NCI-H146 (cell line): Measurements from ENCODE around the gene ITGB2.
A peak's percentile ranks its signal among the peaks of the same experiment; 100 is the strongest.

ENCODE experiments used
- DNase-seq: peaks from one replicate; lab custom pipeline; 2025; lab: John Stamatoyannopoulos, UW

The ITGB2 gene

DNA sequence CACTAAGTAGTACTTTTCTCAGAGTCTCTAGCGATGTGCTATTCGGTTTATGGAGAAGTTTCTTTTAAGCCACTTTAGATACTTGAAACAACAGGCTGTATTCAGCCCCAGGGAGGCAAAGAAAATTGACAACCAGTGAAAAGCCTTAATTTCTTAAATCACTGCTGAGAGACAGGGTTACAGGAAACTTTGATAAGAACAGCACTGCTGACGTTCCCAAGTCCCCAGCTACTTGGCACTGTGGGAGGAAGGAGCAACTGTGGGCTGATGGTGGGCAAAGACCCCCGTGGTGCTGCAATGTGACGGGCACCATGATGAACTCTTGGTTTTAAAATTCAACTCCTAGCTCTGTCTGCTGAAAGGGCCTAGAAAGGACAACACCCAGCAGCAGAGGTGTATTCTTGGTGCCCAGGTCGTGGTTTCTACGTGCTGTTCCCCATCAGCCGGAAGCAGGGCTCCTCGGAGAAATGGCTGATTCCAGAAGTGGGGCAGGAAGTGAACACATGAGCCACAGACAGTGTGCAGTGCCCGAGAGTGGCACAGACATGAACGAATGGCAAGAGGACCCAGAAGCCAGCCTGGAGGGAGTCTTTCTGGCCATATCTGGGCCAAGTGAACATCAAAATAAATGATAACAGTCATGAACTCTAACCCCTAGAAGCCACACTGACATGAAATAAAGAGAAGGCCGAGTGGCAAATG, 52.5 kb downstream of the ITGB2 start:
- no peak for DNase-seq

GRCh38 chr21:44867464-44867863, 53.2 kb downstream of the ITGB2 start:
- DNase-seq: no peak

DNA sequence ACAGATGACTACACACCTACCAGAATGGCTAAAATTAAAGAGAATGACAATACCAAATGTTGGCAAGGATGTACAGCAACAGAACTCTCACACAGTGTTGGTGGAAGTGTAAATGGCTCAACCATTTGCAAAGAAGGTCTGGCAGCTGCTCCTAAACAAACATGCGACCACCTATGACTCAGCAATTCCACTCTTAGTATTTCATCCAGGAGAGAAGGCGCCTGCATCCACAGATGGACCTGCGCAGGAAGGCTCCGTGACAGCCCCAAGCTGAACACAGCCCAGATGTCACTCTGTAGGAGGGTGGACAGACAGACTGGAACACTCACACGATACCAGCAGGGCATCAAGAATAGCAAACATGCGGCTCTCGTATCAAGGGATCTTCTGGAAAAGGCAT, 53.9 kb downstream of the ITGB2 start:
- DNase-seq: peak; percentile 15

- DNase-seq: no peak
Measured at GRCh38 chr21:44865561-44866280, 55.0 kb downstream of the ITGB2 start.

GRCh38 chr21:44862869-44863685, 57.6 kb downstream of the ITGB2 start:
- no peak for DNase-seq

- no peak for DNase-seq
Measured at GRCh38 chr21:44858791-44859190, 61.9 kb downstream of the ITGB2 start.

DNA sequence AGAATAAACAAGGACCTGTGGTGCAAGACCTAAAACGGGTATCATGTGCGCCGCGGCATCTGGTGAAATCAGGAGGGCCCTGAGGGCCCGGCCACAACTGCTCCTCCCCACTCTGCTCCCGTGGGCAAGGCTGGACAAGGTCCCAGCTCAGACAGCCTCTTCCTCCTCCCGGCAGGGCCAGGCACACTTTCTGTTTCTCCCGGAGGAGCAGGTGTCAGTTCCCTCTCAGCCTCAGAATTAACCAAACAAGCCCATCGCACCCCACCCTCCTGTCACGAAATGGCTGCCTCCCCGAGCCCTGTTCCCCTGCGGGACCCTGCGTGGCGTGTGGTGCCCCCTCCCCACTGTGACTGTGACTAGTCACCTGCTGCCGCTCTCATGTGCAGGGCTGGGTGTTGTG, 62.4 kb downstream of the ITGB2 start:
- no peak for DNase-seq

GRCh38 chr21:44857127-44857892, 63.4 kb downstream of the ITGB2 start:
- no peak for DNase-seq

DNA sequence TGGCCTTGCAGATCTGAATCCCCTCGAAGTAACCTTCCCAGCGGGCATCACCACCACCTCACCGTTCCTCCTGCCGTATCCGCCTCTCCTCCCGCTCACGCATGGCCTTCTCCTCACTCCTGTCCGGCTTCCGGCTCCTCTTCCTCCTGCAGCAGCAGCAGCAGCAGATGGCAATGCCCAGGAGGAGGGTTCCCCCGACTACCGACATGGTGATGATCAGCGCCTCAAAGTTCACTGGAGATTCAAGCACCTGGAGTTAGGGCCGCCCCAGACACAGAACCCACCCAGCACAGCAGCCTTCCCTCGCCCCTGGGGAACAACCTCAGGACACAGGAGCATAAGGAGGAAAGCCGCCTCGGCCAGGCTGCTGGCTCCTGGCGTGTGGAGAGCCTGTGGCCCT, 64.6 kb downstream of the ITGB2 start:
- no peak for DNase-seq

- DNase-seq: no peak
Measured at GRCh38 chr21:44855572-44855971, 65.1 kb downstream of the ITGB2 start.

- no peak for DNase-seq
Measured at GRCh38 chr21:44854664-44855446, 65.8 kb downstream of the ITGB2 start.

DNA sequence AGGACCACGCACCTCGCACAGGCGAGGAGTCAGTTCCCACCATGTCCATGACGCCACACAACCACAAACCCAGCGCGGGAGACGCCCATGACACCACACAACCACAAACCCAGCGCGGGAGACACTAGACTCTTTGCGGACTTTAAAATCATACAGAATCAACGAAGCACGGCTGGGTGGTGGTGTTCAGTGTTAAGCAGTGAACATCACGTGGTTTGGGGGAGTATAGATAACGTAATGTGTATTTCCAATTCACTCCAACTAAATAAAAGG, 66.4 kb downstream of the ITGB2 start:
- no peak for DNase-seq

- no peak for DNase-seq
Measured at GRCh38 chr21:44853601-44854390, 66.9 kb downstream of the ITGB2 start.

- no peak for DNase-seq
Measured at GRCh38 chr21:44850905-44851657, 69.6 kb downstream of the ITGB2 start.

- DNase-seq: no peak
Measured at GRCh38 chr21:44850208-44850800, 70.4 kb downstream of the ITGB2 start.

DNA sequence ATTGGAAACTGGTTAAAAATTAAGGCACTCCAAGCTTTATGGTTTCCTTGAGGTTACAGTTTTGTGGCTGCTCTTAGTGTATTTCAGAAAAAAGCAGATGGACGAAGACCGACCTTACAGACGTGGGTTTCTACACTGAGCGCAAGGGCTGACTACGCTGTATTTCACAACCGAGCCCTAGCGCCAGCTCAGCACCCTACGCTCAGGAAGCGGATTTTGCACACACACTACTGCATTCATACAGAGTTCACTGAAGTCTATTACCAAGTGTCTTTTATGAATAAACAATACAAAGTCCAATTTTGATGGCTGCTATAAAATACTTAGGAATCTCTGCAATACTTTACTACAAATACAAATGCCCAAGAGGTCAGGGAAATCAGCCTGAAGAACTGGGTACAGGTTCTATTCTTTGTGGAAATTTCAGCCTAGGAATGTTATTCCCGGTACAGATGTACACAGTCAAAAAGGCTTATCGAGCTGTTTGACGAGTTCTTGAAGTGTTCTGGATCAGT, 71.0 kb downstream of the ITGB2 start:
- DNase-seq: no peak

GRCh38 chr21:44848821-44849521, 71.7 kb downstream of the ITGB2 start:
- DNase-seq: no peak

DNA sequence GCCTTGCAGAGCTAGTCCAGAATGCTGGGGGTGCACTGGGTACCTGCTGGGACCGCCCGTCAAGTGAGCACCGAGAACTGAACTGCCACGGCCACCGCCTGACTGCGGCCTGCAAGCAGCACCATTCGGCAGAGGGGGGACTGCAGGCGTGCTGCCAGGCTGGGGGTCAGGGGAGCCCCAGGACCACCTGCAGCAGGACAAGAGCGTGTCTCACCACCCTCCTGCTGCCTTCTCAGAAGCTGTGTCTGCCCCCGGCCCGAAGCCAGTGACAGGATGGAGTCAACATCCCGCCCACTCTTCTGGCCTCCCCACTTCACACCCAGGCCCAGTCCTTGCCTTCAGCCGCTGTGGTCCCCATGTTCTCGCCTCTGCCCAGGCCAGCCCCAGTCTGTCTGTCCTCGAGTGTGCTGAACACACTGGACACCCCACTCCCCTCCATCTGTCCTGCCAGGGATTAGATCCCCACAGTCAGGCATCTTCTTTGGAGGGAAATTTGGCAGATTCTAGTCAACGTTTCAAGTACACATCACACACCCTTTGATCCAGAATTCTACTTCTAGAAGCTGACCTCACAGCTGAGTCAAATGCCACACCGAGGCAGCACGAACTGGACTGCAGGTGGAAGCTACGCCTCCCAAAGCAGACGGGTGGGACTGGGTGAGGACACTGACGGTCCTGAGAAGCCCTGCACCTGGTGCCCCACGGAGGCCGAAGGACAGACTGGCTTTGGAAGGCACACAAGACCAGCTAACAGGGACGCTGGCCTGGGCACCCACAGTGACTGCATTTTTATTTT, 73.2 kb downstream of the ITGB2 start:
- no peak for DNase-seq
